ENCODE measurements around the gene KCNG4.

- TF ChIP-seq CTCF (IDR thresholded peaks at IDR 0.05), result no peak
- no peak for TF ChIP-seq POLR2AphosphoS5 (IDR thresholded peaks at IDR 0.05)
- no peak for TF ChIP-seq POLR2A (IDR thresholded peaks at IDR 0.05)
Measured at GRCh38 chr16:84178892-84179611, 60.8 kb downstream of the KCNG4 start.
